ENCODE measurements around the gene RIT2. TPM values are rescaled to one million over a fixed set of nuclear protein-coding genes. Genes with fewer than 3 reads are reported as not detected.
A peak's percentile ranks its signal among the peaks of the same experiment; 100 is the strongest.

The RIT2 gene
- total RNA-seq, 1 experiment from 2014 or later = 2.1 TPM

DNA sequence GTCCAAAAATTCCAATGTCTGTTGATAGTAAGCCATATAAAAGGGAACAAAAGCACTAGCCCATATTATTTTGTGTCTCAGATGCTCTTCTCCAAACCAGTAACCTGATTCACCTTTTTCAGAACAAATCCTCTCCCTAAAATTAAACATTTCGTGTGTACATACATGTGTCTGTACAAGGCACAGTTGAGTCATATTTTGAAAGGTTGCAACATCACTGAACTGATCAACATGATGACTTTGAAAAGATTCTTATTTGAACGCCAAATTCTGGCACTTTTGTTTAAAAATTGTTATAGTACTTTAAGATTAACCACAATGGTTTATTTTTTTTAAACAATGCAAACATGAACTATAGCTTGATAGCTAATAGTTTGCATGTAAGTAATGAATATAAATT, 102.5 kb downstream of the RIT2 start:
- no peak for DNase-seq (ENCODE audit: low spot score)

DNA sequence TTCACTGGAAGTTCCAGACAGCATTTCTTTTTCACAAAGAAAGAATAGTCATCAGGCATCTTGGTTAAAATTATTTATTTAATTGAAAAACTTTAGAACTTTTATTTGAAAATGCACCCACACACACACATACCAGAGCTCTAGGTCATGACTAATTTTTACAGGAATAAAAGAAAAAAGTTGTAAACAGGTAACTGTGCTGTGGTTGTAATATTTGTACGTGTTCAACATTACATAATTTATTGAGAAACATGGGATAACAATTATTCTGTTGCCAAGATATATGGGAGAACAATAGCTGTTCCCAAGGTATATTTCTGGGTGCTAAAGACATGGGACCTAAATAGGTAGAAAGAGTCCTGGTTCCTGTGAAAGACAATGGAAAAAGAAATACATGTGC, 104.9 kb downstream of the RIT2 start:
- no peak for DNase-seq (ENCODE audit: low spot score)

DNA sequence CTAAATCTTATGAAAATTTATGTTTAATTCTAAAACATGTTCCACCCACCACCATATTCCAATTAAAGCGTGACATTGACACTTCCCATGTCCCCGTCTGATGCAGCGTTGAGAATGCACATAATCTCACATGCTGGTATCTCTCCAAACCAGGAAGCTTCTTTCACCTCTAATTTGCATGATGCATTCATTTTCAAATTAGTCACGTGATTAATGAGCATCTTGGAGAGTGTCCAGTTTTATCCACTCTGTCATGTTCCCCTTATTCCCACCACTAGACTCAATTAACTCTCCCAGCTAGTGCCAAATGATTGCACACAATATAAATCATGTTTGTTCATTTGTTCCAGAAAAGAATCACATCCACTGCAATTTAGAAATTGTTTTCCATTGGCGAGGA, 105.8 kb downstream of the RIT2 start:
- DNase-seq (ENCODE audit: low spot score) = no peak

DNA sequence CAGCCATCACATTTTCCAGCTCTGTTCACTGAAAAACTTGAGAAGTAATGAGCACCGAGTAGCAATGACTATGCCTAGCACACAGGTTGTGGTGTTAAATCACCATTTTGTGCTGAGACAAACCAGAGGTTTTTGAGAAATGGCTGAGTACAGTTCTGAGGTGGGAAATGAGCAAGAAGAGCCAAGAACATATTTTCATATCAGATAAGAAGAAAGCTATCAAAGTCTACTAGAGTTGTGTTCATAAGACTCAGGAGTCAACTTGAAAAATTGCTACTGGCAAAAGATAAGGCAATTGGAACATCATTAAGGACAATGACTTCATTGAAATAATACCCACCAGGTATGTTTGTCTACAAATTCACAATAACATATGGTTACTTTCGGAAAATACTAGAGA, 108.1 kb downstream of the RIT2 start:
- DNase-seq (ENCODE audit: low spot score) = no peak

DNA sequence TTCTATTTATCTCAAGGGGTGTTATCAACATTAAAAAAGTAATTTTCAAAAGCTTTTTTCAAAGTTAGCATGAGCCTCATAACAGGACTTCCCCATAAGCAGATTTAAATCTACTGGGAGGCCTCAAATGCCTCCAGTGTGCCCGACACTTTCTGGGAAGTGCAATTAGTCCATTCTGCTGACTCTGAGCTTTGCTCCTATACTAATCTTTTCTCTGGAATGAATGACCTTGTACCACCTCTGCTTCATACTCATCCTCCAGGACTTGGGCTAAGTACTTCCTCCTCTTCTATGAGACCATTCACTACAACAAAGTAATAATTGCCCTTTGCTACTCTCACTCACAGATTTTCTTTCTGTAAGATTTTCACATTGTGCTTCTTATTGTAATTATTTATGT, 111.1 kb downstream of the RIT2 start:
- DNase-seq (ENCODE audit: low spot score) = no peak

DNA sequence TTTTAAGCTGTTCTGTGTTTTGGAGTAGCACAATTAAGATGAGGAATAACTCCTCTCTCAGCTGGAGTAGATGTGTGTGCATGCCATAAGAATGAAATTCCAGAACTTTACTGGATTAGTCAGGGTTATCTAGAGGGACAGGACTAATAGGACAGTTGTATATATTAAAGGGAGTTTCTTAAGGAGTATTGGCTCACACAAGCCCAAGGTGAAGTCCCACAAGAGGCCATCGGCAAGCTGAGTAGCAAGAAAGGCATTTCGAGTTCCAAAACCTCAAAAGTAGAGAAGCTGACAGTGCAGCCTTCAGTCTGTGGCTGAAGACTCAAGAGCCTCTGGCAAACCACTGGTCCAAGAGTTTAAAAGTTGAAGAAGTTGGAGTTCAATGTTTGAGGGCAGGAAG, 113.7 kb downstream of the RIT2 start:
- DNase-seq (ENCODE audit: low spot score) = peak; percentile 39

DNA sequence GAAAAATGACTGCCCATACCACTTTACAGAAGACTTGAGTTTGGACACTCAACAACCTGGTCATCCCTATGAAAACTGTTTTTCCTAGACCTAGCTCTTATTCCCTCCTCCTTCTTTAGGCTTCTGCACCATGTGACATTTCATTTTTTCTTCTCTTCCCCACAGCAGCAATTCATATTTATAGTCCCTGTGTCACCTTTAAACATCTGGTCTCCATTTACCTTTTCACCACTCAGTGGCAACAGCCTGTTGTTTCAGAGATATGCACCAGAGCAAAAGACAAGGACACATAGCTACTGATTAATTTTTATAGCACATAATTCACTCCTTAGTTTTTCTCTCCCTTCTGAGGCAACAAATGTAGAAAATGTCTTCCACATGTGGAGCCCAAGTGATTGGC, 118.7 kb downstream of the RIT2 start:
- DNase-seq (ENCODE audit: low spot score) = no peak

DNA sequence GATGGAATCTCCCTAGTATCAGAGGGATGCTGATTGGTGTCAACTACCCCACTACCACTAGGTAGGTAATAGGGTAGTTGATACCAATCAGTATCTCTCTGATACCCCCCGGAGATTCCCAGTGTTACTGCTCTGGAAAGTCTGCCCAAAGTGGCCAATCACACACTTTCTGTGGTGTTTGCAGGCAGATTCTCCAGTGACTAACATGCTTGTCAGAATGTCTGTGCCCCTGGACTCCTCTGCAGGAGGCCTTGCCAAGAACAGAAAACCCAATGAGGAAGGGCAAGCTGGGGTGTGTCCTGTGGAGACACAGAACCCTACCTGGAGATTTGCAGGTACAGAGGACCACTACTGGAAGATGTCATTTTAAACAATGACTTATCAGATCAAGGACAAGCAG, 135.1 kb downstream of the RIT2 start:
- no peak for DNase-seq (ENCODE audit: low spot score)

DNA sequence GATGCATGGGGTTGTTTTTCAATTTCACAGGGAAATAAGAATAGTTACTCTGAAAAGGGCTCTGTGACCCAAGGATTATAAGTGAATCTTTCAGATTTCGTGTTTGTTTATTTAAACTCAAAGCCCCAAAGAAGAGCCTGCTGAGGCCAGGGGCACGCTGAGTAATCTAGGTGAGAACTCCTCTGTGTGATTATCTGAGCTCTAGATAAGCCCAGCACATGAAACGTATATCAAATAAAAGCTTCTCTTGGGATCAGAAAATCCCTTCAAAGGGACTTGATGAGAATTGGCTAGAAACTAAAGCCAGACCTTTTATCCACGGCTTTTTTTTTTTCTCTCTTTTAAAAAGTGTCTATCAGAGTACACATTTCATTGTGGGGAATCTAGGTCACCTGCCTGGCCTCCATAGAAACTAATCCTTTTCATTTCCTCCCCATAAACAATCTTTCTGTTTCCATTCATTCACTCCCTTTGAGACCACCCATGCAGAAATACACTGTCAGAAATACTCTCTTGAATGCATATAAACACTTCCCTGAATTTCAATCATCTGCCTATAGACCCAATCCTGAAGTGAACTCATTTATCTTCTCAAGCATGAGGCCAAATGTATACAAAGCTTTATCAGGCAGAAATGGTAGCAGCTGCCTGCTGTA, 137.4 kb downstream of the RIT2 start:
- DNase-seq (ENCODE audit: low spot score) = no peak

DNA sequence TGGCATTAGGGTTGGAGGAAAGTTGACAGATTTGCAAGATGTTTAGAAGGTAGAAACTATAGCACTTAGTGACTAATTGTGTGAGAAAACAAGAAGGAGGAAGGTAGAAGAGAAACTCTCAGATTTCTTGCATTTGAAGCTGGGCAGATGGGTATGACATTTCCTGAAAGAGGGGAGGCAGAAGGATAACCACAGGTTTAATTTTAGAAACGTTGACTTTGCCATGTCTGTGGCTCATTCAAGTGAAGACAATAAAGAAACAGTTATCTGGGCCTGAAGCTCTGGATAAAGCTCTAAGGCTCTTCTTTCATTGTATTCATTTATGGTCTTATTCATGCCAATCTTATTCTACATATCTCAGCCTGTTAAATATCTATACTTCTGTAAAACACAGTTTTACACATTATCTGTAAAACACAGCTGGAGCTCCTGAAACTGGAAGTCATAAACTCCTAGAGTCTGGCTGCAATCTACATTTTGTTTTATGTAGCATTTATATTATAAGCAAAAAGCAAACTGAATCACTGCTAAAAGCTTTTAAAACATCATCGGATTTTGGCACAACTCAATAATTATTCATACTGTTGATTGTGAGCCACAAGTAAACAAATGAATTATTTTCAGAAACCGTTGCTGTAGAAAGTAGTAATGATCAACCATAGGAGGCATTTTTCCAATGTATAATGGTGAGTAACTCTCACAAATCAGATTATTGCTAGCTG, 138.5 kb downstream of the RIT2 start:
- DNase-seq (ENCODE audit: low spot score) = no peak

DNA sequence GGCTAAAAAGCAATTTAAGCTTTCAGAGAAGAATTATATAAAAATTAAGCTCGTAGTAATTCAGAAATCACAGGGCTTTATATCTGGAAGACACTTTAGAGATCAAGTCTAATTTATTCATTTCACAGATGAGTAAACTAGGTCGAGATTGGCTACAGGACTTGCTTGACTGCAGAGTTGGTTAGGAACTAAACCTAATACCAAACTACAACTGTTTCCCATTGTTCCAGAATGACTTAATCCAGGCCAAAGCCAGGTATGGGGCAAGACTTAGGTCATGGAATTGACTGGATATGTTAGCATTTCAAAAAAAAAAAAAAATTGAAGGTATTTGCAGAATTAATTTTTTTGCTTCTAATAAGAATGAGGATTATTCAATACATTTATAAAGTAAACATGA, 146.1 kb downstream of the RIT2 start:
- no peak for DNase-seq (ENCODE audit: low spot score)

DNA sequence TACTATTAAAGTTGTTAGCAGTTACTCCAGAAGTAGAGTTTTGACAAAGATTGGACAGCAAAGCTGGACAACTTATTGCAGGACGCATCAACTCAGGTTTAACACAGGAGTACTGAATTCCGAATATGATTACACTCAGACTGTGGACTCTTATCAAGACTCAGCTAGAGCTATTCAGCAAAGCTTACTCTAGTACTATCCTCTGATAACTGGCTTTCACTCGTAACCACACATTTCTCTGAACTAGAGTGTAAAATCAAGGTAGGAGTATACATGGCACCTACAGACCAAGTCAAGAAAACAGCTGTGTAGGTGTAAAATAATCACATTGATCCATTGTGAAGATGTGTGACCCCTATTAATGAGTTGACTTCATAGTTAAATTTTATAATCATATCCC, 154.2 kb downstream of the RIT2 start:
- DNase-seq (ENCODE audit: low spot score) = no peak

DNA sequence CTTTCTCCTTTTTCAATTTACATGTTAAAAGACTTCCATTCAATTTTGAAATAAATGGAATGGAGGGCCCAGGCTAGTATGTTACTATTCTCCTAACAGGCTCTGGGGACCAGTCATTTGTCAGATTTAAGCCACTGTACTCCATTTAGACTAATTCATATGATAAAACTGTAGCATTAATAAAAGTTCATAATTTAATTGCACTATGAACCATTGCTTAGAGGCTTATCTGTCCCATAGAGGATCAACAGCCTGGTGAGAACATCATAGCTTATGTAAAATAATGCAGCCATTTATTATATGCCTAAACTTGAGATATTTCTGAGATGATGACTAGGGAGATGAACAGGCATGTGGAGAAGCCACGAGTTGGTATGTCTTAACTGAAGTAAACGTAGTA, 156.0 kb downstream of the RIT2 start:
- DNase-seq (ENCODE audit: low spot score) = no peak

DNA sequence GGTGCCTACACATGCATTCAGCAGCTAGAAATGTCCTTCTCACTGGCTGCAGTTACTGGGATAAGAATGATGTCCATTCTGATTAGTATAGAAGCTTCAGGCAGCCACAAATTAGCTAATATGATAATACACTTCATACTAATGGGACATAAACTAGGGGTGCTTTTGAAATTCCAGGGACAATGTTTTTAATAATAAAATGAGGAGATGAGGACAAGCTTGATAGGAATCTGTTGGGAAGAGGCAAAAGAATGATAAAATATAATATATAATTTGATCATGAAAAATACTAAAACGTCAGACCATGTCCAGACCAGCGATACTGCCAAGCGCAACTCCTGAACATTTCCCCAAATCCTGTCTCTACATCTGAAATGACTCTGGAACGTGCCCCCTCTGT, 157.1 kb downstream of the RIT2 start:
- no peak for DNase-seq (ENCODE audit: low spot score)

DNA sequence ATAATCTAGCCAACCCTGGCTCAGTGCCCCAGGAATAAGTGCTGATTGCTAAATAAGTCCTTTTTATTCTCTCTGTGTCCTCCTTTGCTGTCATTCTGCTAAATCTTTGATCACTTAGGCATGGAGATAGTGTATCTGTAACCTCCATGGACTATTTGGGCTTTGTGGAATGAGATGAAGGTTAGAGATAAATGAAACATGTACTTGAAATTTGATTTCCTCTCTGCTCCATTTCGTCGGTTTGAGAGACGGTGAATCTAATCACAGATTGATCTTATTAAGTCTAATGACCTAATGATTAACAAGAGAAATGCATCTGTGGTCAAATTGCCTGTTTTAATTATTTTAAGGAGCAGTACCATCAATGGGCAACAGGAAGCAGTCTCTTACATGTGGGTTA, 159.2 kb downstream of the RIT2 start:
- DNase-seq (ENCODE audit: low spot score) = no peak

DNA sequence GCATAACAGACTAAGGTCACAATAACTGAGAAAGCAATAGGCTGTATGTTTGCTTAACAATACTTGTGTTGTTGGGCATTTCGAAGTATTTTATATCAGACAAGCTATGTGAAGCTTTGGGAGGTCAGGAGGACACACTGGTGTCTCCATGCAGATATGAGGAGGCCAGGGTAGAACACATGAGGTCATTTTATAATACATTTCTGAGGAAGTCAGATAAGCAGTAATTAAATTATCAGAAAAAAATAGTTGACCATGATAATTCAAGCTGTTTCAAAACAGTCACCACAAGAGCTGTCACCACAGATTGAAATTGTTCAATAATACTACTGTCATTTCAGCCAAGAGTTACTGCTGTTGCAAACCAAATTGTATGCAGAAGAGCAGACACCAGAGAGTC, 160.6 kb downstream of the RIT2 start:
- no peak for DNase-seq (ENCODE audit: low spot score)

DNA sequence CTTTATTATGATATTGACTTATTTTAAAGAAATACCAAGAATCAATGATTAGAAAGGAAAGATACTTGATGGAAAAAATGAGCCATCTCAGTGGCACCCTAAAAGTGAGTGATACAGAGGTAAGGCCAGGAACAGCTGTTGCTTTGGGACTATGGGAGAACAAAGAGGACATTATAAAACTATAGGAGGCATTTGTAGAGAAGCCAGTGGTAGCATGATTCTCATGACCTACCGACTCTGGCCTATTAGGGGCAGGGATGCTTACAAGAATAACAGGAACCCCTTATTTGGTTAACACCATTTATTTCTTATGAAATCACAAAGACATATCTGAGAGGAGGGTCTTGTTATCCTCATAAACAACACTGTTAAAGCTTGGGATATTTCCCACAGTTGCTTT, 162.2 kb downstream of the RIT2 start:
- DNase-seq (ENCODE audit: low spot score) = no peak

DNA sequence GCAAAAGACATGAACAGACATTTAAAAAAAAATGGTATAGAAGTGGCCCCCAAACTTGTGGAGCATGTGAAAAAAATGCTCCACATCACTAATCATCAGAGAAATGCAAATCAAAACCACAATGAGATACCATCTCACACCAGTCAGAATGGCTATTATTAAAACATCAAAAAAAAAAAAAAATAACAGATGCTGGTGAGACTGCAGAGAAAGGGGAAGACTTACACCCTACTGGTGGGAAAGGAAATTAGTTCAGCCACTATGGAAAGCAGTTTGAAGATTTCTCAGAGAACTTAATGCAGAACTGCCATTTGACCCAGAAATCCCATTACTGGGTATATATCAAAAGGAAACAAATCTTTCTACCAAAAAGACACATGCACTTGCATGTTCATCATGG, 164.8 kb downstream of the RIT2 start:
- no peak for DNase-seq (ENCODE audit: low spot score)

DNA sequence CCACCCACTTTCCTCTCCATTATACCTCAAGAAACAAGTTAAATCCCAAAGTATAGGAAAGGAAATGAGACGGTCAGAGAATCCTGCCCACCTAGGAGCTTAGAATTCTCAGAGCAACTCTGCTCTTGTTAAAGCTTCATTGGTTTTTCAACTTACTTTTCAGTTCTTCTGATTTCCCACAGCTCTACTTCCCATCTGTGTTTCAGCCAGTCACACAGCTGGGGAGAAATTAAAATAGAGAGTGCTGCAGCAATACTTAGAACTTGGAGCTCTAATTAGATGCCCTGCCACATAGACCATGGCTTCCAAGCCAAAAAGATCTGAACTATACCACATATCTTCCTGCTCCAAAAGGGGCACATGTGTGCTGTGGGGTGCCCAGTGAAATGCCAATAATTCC, 166.7 kb downstream of the RIT2 start:
- DNase-seq (ENCODE audit: low spot score) = no peak

DNA sequence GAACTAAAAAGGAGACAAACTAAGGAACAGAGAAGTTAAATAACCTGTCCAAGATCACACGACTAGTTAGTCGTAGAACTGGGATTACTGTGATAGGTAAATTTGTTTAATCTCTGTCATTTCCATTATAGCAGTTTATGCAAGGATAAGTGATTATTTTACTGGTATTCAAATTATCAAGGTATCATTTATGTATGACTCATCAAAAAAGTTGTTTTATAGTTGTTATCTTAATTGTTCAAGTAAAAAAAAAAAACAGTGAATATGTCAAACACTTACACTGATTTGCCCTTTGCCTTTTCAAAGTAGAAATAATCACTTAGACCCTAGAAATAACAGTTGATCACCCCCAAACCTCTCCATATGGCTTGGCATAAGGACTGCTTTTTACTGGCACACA, 173.6 kb downstream of the RIT2 start:
- DNase-seq (ENCODE audit: low spot score) = no peak

DNA sequence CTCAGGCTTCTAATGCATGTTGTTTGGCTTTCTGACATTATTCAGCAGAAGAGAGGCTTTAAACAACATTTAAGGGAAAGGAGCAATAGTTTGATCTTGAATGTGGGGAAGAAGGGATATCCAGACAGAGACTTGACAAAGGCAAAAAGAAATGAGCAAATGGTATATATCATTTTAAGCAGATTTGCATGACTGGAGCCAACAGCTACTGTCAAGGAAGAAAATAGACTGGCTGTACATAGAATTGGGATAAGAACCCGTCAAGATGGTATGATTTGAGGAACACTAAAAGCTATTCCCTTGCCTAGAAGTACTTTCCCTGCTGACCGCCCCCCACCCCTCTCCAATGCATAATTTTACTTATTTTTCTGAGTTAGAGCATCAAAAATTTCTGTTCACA, 174.5 kb downstream of the RIT2 start:
- DNase-seq (ENCODE audit: low spot score) = no peak

DNA sequence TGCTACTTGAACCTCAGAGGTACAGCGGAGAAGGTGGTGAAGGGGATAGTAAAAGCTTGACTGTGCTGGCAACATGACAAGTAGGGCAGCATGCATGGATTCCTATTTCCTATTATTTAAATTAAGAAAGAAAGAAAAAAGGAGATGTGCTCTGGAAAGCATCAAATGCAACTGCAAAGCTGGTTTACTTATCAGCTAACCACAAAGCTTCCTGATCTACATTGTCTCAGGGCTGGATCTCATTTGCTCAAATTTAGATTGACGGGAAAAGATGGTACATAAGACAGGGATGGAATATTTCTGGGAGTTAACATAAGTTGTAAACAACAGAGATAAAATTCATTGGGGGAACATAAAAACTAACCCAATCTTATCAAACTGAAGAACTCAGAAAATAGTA, 178.0 kb downstream of the RIT2 start:
- no peak for DNase-seq (ENCODE audit: low spot score)

DNA sequence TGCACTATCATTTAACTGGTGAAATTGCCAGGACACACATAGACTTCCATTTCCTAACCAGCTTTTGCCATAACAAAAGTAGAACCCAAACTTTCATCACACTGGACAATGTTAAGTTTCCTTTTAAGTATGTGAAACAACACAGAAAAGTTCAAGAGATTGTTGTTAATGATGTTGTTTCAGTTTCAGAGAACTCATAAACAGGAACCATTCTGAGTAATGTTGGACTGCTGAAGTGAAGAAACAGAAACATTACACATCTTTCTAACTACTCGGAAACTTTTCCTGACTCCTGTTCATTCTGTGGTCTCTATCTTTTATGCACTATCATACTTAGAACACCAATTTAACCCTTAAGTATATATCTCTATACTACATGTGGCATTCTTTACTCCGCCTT, 179.2 kb downstream of the RIT2 start:
- DNase-seq (ENCODE audit: low spot score) = no peak

DNA sequence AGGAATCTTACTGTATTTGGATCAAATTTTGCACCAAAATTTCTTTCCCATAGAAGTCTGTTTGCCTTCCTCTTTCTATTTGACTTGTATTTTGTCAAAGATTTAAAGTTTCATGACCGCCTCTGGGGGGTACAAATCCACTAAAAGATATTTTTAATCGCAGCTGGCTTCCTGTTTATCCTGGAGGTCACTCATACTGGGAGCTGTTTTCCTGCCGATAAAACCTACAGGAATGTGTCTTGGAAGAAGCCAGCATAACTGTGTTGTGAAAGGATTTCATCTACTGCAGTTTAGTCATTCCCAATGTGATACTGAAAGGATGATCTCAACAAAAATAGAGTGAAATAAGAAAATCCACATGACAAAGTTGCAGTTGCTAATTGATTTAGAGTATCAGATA, 184.0 kb downstream of the RIT2 start:
- DNase-seq (ENCODE audit: low spot score) = peak; percentile 38
